KMS-11 (cell line): ENCODE results near the gene USP40.

Experiments
- H2AFZ ChIP-seq: fragments of 200-600 bp; sonication (generic); 2 replicates; pipeline ENCODE4 v1.6.1; 2016; ENCODE audit warnings: antibody characterized with exemption, mixed run types, low read depth
- H3K27ac ChIP-seq: fragments of 200-600 bp; sonication (generic); 2 replicates; pipeline ENCODE4 v1.6.1; 2016; ENCODE audit warnings: mild to moderate bottlenecking, mixed run types
- H3K27me3 ChIP-seq: fragments of 200-600 bp; sonication (generic); 2 replicates; pipeline ENCODE4 v1.6.1; 2017; ENCODE audit warnings: mild to moderate bottlenecking, low read depth, mixed run types, moderate library complexity; ENCODE audit not compliant: insufficient read depth
- H3K36me3 ChIP-seq: fragments of 200-600 bp; sonication (generic); 2 replicates; pipeline ENCODE4 v1.6.1; 2017; ENCODE audit warnings: mild to moderate bottlenecking, mixed run types; ENCODE audit not compliant: insufficient read depth
- H3K4me1 ChIP-seq: fragments of 200-600 bp; sonication (generic); 2 replicates; pipeline ENCODE4 v1.6.1; 2016; ENCODE audit warnings: mild to moderate bottlenecking, low read depth, mixed run types; ENCODE audit not compliant: poor library complexity, severe bottlenecking
- H3K4me2 ChIP-seq: fragments of 200-600 bp; sonication (generic); 2 replicates; pipeline ENCODE4 v1.7.0; 2016; ENCODE audit warnings: mild to moderate bottlenecking, mixed run types
- H3K4me3 ChIP-seq: fragments of 200-600 bp; sonication (generic); IDR thresholded peaks from 2 replicates; pipeline ENCODE4 v1.6.1; 2017; ENCODE audit warnings: low read depth, low read length, mixed read lengths; ENCODE audit not compliant: insufficient read depth
- H3K79me2 ChIP-seq: fragments of 200-600 bp; sonication (generic); 2 replicates; pipeline ENCODE4 v1.6.1; 2016; ENCODE audit warnings: low read depth, mixed run types; ENCODE audit not compliant: insufficient read depth
- H3K9ac ChIP-seq: fragments of 200-600 bp; sonication (generic); 2 replicates; pipeline ENCODE4 v1.6.1; 2016; ENCODE audit warnings: mild to moderate bottlenecking, mixed run types
- H4K20me1 ChIP-seq: fragments of 200-600 bp; sonication (generic); 2 replicates; pipeline ENCODE4 v1.6.1; 2016; ENCODE audit warnings: mild to moderate bottlenecking, mixed run types; ENCODE audit not compliant: insufficient read depth
- TF ChIP-seq, protein P1 (sequence below): fragments of 200-600 bp; sonication (generic); conservative IDR thresholded peaks from 2 replicates; pipeline ENCODE4 v1.6.1; 2017; ENCODE audit warnings: low read depth, mild to moderate bottlenecking, antibody characterized with exemption, low read length, moderate library complexity, mixed read lengths

Gene USP40

DNA sequence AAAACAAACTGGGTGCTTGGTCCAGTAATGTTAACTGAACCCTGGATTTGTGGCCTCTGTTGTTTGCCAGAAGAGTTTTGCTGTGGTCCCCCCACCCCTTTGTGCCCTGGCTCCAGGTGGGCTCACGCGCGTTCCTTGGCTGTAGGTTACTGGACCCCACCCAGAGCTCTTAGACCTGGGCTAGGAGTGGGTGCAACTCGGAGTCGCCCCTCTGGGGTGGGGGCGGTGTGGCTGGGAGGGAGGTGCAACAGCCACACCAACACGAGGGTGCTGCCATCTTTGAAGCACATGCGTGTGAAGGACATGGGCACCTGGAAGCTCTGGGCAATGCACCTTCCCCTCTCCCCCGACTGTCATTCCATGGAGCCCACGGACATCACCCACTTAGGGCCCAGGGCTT is 92.7 kb downstream of the USP40 start:
- no peak overlapping the region for H3K4me2 ChIP-seq

DNA sequence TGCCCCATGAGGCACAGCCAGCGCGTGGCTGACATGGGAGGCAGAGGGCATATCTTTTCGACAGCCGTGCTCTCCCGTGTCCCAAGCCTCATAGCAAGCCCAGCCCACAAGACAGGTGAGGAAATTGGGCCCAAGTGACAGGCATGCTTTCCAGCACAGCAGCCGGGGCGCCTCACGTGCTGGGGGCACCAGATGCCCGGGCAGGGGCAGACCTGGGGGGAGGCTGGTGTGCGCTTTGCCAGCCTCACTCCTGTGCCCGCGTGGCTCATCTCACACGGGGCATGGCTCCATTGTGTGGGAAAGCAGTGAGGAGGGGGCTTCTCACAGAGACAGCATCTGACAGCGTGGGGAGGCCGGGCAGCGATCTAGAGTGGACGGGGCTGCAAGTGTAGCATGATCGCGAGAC is 93.2 kb downstream of the USP40 start:
- Histone ChIP-seq H3K4me2 (no peak overlapping the region), H3K36me3 (no peaks in the 10 kb centered on the region), H4K20me1 (no peaks in the 10 kb centered on the region), H3K27ac (no peak overlapping the region), H3K4me3 (no peak overlapping the region), H3K9ac (no peak overlapping the region), H3K79me2 (no peaks in the 10 kb centered on the region), H2AFZ (no peak overlapping the region), H3K27me3 (no peaks in the 10 kb centered on the region), H3K4me1 (no peaks in the 10 kb centered on the region)
- TF ChIP-seq, protein P1, sequence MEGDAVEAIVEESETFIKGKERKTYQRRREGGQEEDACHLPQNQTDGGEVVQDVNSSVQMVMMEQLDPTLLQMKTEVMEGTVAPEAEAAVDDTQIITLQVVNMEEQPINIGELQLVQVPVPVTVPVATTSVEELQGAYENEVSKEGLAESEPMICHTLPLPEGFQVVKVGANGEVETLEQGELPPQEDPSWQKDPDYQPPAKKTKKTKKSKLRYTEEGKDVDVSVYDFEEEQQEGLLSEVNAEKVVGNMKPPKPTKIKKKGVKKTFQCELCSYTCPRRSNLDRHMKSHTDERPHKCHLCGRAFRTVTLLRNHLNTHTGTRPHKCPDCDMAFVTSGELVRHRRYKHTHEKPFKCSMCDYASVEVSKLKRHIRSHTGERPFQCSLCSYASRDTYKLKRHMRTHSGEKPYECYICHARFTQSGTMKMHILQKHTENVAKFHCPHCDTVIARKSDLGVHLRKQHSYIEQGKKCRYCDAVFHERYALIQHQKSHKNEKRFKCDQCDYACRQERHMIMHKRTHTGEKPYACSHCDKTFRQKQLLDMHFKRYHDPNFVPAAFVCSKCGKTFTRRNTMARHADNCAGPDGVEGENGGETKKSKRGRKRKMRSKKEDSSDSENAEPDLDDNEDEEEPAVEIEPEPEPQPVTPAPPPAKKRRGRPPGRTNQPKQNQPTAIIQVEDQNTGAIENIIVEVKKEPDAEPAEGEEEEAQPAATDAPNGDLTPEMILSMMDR, result no peak

More for the DNA sequence above, 92.7 kb downstream of the USP40 start:
- no peaks in the 10 kb centered on the region for H3K79me2 ChIP-seq
- no peaks in the 10 kb centered on the region for H3K36me3 ChIP-seq
- TF ChIP-seq, protein P1, result no peak
- no peaks in the 10 kb centered on the region for H3K4me1 ChIP-seq
- H3K4me3 ChIP-seq, result no peak overlapping the region
- no peak overlapping the region for H3K9ac ChIP-seq
- H4K20me1 ChIP-seq, result no peaks in the 10 kb centered on the region
- H3K27me3 ChIP-seq, result no peaks in the 10 kb centered on the region
- no peak overlapping the region for H3K27ac ChIP-seq
- H2AFZ ChIP-seq, result no peak overlapping the region

DNA sequence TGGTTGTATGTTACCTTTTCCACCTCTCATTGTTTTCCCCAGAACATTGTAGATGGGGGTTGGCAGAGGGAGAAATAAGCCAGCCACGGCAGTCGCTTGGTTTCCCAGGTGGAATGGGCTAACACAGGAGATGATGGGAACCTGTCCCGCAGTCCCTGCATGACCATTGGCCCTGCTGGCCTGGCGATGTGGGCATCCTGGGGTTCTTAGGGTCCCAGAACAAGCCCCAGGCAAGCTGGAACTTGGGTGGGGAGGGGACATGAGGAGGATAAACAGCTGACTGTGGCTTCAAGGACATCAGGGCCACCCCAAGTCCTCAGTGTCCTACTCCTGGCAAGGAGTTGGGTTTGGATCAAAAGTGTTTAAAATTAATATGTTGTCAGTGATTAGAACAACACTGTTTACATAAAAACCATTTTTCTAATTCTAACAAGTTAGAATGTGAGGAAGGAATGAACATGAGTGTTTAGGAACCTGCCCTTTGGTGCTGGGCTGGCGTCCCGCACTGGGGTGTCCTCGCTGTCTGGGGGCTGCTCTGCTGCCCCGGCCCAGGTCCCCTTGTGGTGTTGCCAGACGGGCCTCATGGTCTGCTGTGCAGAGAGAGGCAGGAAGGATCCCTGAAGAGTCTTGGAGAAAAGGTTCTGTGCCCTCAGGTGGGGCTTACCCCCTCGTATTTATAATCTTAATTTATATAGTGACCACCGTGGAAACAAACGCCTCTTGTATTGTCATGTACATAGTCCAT is 95.1 kb downstream of the USP40 start:
- H4K20me1 ChIP-seq, result no peaks in the 10 kb centered on the region
- H3K4me2 ChIP-seq, result no peak overlapping the region
- H3K27me3 ChIP-seq, result no peaks in the 10 kb centered on the region
- no peaks in the 10 kb centered on the region for H3K36me3 ChIP-seq
- no peak overlapping the region for H3K27ac ChIP-seq
- no peak overlapping the region for H2AFZ ChIP-seq
- TF ChIP-seq, protein P1, result no peak
- no peaks in the 10 kb centered on the region for H3K4me1 ChIP-seq
- no peak overlapping the region for H3K4me3 ChIP-seq
- H3K79me2 ChIP-seq, result no peaks in the 10 kb centered on the region
- no peak overlapping the region for H3K9ac ChIP-seq

GRCh38 chr2:233470839-233471238 is 95.7 kb downstream of the USP40 start:
- Histone ChIP-seq H3K27ac (no peak overlapping the region), H3K4me1 (no peaks in the 10 kb centered on the region), H3K4me3 (no peak overlapping the region), H2AFZ (no peak overlapping the region), H3K27me3 (no peaks in the 10 kb centered on the region), H4K20me1 (no peaks in the 10 kb centered on the region), H3K36me3 (no peaks in the 10 kb centered on the region), H3K4me2 (no peak overlapping the region), H3K9ac (no peak overlapping the region), H3K79me2 (no peaks in the 10 kb centered on the region)
- TF ChIP-seq, protein P1, result no peak
